GM18909 (cell line): ENCODE results near the gene LRP1-AS.

Source experiments
- ATAC-seq: cut with Tn5 transposase; IDR thresholded peaks from one replicate; pipeline ENCODE4 v1.9.1; 2021; ENCODE audit warnings: mild to moderate bottlenecking; ENCODE audit not compliant: unreplicated experiment, poor library complexity

Gene LRP1-AS

GRCh38 chr12:57105011-57105753, 42.2 kb downstream of the LRP1-AS start:
- ATAC-seq = no peak

- ATAC-seq = no peak
These were observed 43.0 kb downstream of the LRP1-AS start for GRCh38 chr12:57104292-57104910.

DNA sequence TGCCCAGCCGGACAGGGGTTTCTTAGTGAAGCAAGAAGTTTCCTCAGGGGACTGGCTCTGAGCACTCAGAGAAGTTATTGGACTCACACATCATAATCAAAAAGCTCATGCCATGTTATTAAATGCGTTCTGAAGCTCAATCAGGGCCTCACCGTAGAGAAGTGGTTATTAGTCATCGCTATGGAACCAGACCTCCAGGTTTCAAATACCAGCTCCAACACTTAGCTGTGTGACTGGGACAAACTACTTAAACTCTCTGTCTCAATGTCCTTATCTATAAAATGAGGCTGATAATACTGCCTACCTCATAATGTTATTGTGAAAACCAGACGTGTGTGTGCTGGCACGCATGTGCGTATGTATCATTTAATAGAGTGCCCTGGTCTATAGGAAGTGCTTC, 43.6 kb downstream of the LRP1-AS start:
- ATAC-seq = no peak

- ATAC-seq = no peak
These were observed 45.3 kb downstream of the LRP1-AS start for GRCh38 chr12:57101892-57102695.

- no peak for ATAC-seq
These were observed 47.7 kb downstream of the LRP1-AS start for GRCh38 chr12:57099766-57100165.

GRCh38 chr12:57099047-57099714, 48.2 kb downstream of the LRP1-AS start:
- no peak for ATAC-seq

- ATAC-seq = no peak
These were observed 48.9 kb downstream of the LRP1-AS start for GRCh38 chr12:57098546-57098945.

DNA sequence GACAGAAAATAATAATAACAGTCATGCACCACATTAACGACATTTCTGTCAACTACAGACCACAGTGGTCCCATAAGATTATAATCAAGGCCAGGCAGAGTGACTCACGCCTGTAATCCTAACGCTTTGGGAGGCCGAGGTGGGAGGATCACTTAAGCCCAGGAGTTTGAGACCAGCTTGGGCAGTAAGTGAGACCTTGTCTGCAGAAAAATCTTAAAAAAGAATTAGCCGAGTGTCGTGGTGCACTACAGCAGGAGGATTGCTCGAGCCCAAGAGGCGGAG, 49.9 kb downstream of the LRP1-AS start:
- no peak for ATAC-seq

DNA sequence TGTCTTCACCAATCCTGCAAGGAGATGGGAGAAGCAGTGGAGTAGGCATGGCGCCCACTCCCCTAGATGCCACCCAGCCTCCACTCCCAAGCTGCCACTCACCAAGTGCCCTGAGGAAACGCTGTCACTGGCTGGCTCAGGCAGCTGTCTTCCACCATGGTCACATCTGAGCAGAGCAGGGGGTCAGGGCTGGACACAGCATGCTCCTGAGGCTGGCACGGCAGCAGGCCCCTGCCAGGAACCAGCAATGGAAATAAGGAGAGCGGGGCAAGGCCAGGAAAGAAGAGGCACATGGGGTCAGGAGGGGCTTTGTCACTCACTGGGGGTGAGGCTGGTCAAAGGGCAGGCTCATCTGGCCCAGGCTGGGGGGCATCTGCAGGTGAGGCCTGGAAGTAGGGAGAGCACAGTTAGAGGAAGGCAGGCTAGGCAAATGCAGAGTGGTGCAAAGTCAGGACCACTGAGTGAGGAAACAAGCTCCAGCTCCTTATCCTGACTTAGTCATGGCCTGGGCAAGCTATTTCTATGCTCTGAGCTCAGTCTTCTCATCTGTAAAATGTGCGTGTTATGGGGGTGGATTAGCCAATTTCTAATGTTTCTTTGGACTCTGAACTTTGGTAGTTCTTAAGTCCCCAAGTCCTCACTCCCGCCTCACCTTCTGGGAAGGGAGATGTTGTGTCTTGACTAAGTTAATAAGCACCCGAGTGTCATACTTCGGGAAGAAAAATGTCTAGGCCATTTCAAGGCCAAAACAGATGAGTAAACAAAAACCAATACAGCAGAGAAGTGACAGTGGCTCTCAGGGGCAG, 50.5 kb downstream of the LRP1-AS start:
- ATAC-seq = no peak

GRCh38 chr12:57096099-57096572, 51.3 kb downstream of the LRP1-AS start:
- no peak for ATAC-seq

- ATAC-seq = no peak
These were observed 52.0 kb downstream of the LRP1-AS start for GRCh38 chr12:57095440-57095839.
